ENCODE results near the gene PDE7B.

The PDE7B gene

GRCh38 chr6:135891710-135892109 is 40.2 kb downstream of the PDE7B start:
- DNase-seq, result no peak

- no peak for DNase-seq
Measured at GRCh38 chr6:135895231-135895911, 43.9 kb downstream of the PDE7B start.

- no peak for DNase-seq
Measured at GRCh38 chr6:135897087-135897486, 45.6 kb downstream of the PDE7B start.

GRCh38 chr6:135901774-135902524 is 50.4 kb downstream of the PDE7B start:
- DNase-seq, result no peak

GRCh38 chr6:135902756-135903331 is 51.3 kb downstream of the PDE7B start:
- DNase-seq, result no peak

- DNase-seq, result no peak
Measured at GRCh38 chr6:135904666-135905065, 53.2 kb downstream of the PDE7B start.

- DNase-seq, result no peak
Measured at GRCh38 chr6:135905604-135906300, 54.3 kb downstream of the PDE7B start.

GRCh38 chr6:135906542-135906941 is 55.0 kb downstream of the PDE7B start:
- DNase-seq, result no peak

GRCh38 chr6:135906972-135907465 is 55.5 kb downstream of the PDE7B start:
- DNase-seq, result no peak

- DNase-seq, result peak; percentile 48
Measured at GRCh38 chr6:135909737-135910387, 58.4 kb downstream of the PDE7B start.

GRCh38 chr6:135910790-135911618 is 59.5 kb downstream of the PDE7B start:
- DNase-seq, result no peak

GRCh38 chr6:135913785-135914184 is 62.3 kb downstream of the PDE7B start:
- no peak for DNase-seq

GRCh38 chr6:135919026-135919425 is 67.5 kb downstream of the PDE7B start:
- no peak for DNase-seq

GRCh38 chr6:135920689-135921088 is 69.2 kb downstream of the PDE7B start:
- DNase-seq, result no peak

GRCh38 chr6:135921188-135921587 is 69.7 kb downstream of the PDE7B start:
- no peak for DNase-seq

- no peak for DNase-seq
Measured at GRCh38 chr6:135922174-135922573, 70.7 kb downstream of the PDE7B start.

- DNase-seq, result no peak
Measured at GRCh38 chr6:135922746-135923145, 71.2 kb downstream of the PDE7B start.

- DNase-seq, result no peak
Measured at GRCh38 chr6:135932651-135933050, 81.2 kb downstream of the PDE7B start.

GRCh38 chr6:135935941-135936601 is 84.6 kb downstream of the PDE7B start:
- no peak for DNase-seq

GRCh38 chr6:135936606-135937005 is 85.1 kb downstream of the PDE7B start:
- DNase-seq, result no peak

GRCh38 chr6:135937106-135937505 is 85.6 kb downstream of the PDE7B start:
- no peak for DNase-seq

Measured in CD4-positive, alpha-beta T cell treated with Interferon gamma for 1 hour (primary cell).